HG03060 (cell line): Measurements from ENCODE around the gene PARD3.

Experiments used
- ATAC-seq: cut with Tn5 transposase; IDR thresholded peaks from one replicate; pipeline ENCODE4 v1.9.1; 2021; ENCODE audit warnings: low read depth, moderate number of reproducible peaks; ENCODE audit not compliant: unreplicated experiment

The PARD3 gene

DNA sequence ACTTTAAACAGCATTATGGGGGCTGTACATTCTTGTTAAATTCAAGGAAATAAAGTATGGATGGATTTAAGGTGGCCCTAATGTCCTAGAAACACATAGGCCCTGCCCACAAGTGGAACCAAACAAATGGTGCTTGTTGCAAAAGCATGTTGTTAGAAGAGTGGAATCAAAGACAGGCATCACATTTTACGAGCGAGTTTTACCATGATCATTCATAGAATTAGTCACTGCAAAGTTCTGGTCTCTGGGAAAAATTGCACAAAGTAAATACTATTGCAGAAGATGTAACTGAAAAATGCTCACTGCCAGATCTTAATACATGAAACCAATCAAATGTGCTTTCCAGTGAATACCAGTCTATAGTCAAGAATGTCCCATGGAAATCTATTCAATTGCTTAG, 677.1 kb downstream of the PARD3 start:
- no peak for ATAC-seq

DNA sequence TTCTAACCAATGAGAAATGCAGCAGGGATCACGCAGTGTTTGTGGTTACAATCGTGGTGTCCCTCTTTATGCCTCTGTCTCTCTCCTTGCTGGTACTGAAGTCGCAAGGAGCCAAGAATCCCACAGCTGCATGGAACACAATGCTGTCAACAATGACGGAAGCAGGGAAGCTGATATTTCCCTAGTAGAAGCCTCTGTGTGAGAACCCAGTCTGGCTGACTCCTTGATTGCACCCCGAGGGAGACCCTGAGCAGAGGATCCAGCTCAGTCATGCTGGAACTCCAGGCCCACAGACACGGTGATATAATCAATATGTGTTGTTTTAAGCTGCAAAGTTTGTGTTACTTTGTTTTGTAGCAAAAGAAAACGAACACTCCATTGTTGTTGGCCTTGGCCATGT, 677.9 kb downstream of the PARD3 start:
- no peak for ATAC-seq

DNA sequence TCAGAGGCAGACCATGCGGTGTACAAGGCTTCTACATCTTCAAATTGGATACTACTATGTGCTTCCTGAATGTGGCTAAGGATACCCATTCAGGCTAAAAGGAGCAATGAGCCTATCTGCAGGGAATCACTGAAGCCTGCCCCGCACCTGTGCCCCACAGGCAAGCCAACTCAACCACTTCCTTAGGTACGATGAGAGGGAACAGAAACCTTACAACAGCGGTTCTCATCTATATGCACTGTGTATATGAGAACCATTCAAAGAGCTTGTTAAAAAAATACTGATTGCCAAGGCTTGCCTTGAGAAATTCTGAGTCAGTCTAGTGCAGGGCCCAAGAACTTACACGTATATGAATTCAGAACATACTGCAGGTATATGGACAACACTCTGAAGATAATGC, 679.6 kb downstream of the PARD3 start:
- ATAC-seq: no peak

DNA sequence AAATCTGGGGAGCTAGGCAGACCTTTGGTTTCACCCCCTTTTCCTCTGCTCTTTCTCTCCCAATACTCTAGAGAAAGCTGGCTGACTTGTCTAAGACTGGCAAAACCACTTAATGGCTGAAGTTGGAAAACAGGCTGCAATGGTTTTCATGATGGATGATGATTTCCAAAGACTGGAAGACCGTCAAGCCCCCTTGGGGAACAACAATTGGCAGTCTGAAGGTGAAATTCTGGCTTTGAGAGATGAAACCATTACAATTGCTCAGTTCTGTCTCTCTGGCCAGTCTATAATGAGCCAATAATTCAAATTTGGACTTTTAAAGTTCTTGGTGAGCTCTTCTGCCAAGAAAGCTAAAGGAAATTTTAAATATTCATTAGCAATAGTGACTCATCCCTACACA, 680.5 kb downstream of the PARD3 start:
- no peak for ATAC-seq

DNA sequence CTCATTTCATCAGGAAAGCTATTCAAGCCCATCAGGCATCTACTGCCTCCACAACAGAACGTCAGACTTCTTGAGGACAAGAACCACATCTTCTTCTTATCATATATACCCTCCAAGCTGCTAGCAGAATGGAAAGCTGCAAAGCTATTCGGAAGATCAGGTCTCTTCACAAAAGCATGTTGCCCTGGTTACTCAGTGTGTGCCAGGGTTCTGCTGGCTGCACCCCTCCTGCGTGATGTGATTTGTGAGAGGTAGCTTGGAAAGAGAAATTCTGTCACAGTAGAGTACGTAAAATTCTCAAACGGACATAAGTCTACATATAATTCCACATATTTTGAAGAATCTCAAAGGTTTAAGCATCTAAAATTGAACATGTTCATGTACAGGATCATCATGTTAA, 681.7 kb downstream of the PARD3 start:
- no peak for ATAC-seq

DNA sequence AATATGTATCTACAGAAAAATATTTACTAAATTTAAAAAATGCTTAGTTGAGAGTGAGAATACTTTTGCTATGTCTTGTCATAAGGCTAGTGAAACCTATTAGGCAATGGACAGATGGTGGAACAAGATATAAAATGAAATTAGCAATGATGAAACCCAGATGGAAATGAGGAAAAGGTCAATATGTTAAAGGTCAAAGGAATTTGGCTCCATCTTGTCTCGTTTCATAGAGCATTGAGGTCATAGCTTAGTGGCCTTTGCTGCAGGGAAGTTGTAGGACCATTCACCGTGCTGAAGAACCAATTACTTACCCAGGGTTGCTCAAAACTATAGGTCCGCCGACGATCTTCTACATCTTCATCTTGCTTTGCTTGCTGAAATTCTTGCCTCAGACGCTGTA, 683.9 kb downstream of the PARD3 start:
- no peak for ATAC-seq

DNA sequence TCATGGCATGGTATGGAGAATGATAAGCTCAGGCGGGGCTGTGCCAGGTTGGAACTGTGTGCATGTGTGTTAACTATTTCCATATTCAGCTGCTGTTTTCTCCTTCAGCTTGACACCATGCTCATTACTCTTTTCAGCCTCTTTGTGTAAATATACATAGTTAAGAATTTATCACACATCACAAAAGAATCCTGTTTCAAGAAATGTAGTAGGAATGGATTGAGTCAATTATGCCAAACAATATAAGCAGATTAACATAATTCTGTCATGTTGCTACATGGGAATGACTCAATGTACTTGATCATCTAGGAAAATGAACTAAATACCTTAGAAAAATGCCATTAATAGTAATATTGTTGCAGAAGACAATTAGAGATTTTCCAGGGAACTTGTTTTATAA, 687.4 kb downstream of the PARD3 start:
- no peak for ATAC-seq

DNA sequence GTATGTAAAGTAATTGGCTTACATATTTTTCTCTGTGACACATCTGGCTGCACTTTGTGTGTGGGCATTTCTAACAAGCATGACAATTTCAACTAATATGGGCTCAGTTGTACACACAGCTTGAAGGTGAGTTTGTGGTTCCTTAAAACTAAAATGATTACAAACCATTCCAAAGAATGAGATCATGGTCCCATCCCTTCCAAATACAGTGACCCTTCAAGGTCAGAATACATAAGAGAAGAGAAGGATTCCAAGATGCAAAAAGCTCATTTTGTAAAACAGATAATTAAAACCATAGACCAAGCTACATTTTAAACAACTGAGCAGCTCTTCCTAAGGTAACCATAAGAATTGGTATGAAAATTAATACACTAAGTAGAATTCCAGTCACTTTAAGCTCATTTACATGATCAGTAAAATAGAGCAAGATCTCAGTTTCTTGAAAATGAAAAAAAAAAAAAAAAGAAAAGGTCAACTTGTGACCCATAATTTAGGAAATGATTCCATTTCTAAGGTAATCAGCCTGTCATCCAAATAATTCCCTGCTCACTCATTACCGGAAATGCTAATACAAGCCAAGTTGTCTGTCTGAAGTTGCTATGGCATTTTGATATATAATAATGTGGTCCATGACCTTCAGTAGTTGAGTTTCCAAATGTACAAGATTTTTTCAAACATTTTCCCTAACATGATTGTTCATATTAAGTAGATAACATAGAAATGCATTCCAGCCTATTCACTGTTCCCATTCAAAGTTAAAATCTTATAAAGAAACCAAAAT, 688.5 kb downstream of the PARD3 start:
- no peak for ATAC-seq

DNA sequence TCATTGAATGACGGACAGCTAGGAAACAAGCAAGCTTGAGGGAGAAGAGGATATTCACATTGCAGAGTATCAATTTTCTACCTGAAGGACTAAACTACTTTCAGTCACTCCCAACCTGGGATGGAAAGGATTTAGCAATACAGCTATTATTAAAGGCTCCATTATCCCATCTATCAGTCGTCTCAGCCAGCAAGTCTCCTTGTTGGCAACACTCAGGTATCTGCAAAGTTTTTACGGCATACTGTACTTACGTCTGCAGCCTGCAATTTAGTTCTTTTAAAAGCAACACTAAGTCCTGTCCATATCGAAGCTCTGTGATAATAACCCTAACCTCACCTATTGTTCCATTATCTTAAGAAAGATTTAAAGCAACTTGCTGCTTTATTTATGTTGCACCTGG, 689.4 kb downstream of the PARD3 start:
- ATAC-seq: no peak

DNA sequence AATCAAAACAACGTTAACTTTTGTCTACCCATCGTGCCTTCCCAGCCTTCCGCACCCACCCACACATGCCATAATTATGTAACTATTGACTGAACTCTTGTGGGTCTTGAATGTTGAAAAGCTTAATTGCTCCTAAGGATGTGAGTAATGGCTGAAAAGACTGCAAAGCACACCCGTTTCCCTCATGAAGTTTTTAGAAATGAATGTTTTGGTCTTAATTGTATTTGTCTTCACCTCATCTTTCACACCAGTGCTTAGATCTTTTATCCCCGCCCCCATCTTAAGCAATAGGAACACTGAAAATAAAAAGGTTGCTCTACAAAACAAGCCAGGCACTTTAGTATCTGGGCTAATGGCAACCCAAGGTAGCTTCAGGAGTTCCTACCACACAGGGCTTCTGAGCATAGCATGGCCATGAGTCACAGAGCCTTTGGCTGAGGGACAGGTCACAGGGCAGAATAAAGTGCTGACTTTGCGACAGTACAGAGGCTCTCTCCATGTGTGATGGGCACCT, 690.5 kb downstream of the PARD3 start:
- no peak for ATAC-seq

DNA sequence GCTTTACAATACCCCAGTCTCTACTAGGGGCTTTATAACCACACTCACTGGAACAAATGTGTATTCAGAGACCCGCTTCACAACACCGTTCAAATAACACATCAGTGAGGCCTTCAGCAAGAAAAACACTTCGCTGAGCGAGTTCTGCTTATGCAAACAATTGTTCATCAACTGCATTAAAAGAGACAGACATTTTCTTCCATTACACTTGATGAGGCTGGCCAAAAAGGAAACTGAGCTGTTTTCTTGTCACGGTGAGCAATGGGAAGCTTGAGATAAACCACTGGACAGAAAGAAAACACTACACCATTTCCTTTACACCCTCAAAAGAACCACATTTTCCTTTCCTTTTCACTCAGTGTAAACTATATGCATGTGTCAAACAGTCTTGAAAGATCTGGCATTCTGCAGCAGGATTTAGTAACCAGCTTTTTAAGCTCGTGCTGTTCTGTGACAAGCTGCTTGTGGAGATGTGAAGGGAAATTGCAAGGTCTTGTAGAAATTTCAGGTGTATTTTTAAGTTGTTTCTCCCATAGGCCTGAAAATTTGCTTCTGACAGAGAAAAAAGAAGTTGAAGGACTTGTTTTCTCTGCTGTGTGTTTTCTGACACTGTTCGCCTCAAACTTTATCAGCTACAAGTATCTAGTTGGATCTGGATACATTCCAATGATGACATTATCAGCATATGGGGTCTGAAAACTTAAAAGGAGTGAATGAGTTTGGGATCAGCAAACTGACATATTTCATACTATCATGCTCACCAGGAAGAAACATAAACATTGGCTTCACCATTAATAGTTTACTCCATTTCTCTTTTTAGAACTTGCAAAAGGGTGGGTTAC, 693.1 kb downstream of the PARD3 start:
- no peak for ATAC-seq

DNA sequence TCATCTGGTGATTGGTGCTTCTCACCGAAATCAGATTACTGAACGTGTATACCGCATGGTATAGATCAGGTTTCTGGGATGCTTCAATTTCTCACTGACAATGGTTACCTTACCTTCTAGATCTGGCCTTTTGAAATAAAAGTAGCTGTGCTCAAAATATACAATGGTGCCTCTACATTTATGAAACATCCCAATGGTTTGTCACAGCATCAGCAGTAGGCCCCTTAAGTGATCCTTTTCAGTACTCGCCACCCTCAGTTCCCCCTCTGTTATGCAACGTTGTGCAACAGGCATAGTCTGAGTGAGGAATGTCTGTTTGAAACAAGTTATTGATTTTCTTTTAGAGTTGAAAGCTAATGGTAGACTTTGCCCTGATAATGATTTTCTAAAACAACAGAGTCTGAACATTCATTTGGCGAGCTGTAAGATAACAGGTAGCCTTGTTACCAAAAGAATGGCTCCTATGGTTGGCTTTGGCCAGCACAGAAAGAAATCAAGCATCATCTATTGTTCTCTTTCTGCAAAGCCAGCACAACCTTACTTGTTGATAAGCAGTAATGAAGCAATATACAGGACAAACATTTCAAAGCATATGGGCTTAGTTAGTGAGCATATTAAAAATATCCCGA, 693.9 kb downstream of the PARD3 start:
- ATAC-seq: no peak

DNA sequence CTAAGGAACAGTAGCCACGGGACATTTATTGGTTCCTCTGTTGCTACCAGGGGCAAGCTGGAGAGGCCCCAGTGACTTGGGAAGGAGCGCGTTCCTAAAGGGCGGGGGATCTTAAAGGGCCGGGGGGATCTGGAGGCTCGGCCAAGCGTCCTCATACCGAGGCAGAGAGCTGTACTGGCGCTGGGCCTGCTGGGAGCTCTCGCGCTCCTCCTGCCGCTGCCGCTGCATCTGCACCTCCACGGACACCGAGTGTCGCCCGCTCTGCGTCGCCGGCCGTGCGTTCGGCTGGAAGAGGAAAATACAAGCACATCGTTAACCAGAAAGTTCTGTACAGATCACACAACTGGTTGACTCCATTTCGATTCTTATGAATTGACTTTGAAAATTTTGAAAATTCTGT, 695.6 kb downstream of the PARD3 start:
- ATAC-seq: no peak

DNA sequence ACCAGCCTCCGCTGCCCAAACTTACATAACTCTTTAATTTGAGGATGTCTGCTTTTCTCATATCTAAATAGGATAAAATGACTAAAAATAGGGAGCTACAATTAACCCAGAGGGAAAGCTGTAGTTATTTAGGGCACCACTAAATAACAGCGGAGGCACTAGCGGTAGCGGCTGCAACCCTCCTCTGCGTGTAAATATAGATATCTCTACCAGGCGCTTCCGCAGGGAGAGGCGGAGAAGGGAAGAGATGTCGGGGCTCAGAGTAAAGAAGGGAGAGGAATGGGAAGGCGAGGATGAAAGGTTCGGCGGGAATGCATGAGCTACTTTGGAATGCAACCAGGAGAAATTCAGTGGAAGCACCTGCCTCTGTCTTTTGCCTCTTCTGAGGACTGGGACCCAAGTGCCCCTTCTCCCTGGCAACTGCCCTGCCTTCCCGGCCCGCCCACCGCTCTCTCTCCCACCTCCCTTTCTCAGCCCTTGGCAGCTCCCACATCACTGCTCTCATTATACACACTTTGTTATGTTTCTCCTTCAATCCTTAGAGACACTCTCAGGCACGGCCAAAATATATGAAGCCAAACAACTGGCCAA, 698.3 kb downstream of the PARD3 start:
- no peak for ATAC-seq

DNA sequence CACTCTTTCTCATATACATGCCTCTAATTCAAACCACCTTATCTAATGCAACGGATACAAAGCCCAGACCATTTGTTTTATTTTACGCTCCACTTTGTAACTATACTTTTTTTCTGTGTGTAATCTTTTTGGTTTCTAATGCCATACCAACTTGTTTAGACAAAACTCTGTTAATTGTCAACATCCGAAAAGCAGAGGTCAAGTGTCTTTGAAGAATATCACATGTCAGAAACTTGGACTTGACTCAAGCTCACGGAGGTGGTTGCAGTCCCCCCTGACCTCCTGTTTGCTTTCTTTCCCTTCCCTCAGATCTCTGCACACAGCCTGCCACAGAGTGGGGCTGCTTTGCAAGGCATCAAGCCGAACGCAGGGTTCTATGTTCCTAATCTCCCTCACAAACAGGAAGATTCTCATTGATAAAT, 698.9 kb downstream of the PARD3 start:
- ATAC-seq: no peak

DNA sequence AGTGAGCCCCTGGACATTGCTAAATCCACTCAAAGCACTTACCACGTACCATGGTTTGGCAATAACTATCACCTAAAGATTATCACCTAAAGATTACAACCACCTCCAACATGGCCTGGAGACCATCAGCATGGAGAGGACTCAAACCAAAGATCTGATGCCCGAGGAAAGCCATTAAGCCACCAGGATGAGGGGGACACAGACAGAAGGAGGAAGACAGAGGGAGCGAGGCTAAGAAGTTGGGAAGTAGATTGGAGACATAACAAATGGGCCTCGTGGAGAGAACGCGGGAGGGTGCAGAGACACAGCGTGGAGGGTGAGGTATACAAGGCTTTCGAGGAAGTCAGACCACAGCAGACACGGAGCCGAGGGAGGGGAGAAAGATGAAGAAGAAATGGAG, 700.2 kb downstream of the PARD3 start:
- ATAC-seq: no peak

DNA sequence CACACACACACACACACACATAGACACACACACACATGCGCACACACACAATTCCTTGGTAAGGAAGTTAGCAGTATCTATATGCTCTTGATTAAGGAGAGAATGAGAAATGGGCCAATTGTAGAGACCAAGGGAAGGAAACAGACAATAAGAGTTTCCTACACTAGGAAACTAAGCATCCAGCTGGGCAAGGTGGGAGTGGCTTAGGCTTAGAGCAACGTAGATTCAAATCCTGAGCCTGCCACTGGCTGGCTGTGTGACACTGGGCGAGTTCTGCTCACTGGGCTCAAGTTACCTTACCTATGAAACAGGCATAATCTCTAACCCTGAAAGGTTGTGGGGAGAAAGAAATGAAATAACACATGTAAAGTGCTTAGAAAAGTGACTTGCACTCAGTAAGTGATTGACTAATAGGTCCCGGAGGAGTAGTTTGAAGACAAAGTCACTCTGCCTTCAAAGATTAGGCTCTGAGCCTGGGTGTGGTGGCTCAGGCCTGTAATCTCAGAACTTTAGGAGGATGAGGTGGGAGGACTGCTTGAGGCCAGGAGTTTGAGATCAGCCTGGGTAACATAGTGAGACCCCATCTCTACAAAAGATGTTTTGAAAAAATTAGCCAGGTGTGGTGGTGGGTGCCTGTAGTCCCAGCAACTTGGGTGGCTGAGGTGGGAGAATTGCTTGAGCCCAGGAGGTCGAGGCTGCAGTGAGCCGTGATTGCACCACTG, 701.4 kb downstream of the PARD3 start:
- no peak for ATAC-seq

DNA sequence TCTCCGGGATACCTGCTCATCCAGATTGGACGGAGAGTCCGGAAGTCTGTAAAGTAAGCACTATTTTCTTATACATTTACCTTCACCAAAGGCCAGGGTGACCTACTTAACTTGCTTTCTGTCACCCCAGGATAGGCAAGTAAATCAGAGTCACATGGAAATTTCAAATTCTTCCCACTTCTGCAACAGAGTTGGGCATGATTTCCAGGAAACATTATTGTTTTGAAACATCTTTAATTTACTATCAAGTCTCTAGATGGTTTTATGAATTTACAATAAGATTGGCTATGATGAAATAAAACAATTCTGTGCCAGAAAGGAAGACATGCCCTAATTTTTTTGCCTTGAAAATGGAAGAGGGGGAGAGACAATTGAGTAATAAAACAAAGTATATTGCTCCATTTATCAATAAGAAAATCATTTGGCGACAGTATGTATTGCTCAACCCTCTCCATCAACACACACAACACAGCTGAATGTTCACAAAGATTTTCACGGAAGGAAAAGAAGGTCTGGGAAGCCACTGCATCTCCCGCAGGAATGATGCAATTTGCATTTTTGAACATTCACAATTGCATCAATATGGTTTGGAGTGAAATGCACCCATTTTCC, 702.8 kb downstream of the PARD3 start:
- no peak for ATAC-seq

DNA sequence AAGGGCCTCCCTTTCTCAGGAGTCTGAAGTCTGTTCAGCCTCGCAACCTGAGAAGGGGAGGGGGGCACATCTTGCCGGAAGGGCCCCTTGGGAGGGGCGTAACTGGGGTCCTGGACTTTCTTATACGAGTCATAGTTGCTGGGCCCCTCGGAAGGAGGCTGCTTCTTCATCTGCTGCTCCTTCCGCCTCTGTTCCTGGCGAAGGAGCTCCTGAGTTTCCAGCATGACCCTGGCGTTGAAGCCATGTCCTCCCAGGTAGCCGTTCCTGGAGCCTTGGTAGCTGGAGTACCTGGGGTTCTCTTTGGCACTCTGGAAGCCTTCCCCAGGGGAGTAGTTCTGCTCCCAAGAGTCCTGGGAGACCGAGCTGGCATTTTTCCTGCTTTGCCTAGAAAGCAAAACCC, 703.9 kb downstream of the PARD3 start:
- no peak for ATAC-seq
